ENCODE results near the gene UGT2A2.

The UGT2A2 gene

GRCh38 chr4:69577245-69577644 is 62.2 kb downstream of the UGT2A2 start:
- TF ChIP-seq, protein P1, sequence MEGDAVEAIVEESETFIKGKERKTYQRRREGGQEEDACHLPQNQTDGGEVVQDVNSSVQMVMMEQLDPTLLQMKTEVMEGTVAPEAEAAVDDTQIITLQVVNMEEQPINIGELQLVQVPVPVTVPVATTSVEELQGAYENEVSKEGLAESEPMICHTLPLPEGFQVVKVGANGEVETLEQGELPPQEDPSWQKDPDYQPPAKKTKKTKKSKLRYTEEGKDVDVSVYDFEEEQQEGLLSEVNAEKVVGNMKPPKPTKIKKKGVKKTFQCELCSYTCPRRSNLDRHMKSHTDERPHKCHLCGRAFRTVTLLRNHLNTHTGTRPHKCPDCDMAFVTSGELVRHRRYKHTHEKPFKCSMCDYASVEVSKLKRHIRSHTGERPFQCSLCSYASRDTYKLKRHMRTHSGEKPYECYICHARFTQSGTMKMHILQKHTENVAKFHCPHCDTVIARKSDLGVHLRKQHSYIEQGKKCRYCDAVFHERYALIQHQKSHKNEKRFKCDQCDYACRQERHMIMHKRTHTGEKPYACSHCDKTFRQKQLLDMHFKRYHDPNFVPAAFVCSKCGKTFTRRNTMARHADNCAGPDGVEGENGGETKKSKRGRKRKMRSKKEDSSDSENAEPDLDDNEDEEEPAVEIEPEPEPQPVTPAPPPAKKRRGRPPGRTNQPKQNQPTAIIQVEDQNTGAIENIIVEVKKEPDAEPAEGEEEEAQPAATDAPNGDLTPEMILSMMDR (IDR thresholded peaks at IDR 0.05; ENCODE audit: low read depth, low read length, missing control alignments) = no peak
- DNase-seq (ENCODE audit: low read depth) = no peak

DNA sequence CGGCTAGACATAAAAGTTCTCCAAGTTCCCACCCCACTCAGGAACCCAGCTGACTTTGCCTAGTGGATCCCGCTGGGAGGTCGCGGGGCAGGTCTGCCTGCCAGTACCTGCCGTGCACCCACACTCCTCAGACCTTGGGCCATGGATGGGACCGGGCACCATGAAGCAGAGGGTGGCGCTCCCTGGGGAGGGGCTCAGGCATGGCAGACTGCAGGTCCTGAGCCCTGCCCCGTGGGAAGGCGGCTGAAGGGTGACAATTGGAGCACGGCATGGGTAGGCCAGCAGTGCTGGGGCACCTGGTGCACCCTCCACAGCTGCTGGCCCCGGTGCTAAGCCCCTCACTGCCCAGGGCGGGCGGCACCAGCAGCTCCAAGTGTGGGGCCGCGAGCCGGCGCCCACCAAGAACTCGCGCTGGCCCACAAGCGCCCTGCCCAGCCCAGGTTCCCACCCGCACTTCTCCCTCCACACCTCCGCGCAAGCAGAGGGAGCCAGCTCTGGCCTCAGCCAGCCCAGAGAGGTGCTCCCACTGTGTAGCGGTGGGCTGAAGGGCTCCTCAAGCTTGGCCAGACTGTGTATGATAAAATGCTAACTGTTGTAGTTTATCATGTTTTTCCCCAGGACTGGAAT is 63.1 kb downstream of the UGT2A2 start:
- TF ChIP-seq, protein P1 (IDR thresholded peaks at IDR 0.05; ENCODE audit: low read depth, low read length, missing control alignments) = no peak
- H3K4me3 ChIP-seq (ENCODE audit: low read depth, low read length) = no peak overlapping the region
- DNase-seq (ENCODE audit: low read depth) = no peak

More at GRCh38 chr4:69577245-69577644, 62.2 kb downstream of the UGT2A2 start:
- no peak overlapping the region for H3K4me3 ChIP-seq (ENCODE audit: low read depth, low read length)

GRCh38 chr4:69568787-69569186 is 70.7 kb downstream of the UGT2A2 start:
- H3K4me3 ChIP-seq (ENCODE audit: low read depth, low read length) = no peak overlapping the region
- TF ChIP-seq, protein P1 (IDR thresholded peaks at IDR 0.05; ENCODE audit: low read depth, low read length, missing control alignments) = no peak
- DNase-seq (ENCODE audit: low read depth) = no peak

DNA sequence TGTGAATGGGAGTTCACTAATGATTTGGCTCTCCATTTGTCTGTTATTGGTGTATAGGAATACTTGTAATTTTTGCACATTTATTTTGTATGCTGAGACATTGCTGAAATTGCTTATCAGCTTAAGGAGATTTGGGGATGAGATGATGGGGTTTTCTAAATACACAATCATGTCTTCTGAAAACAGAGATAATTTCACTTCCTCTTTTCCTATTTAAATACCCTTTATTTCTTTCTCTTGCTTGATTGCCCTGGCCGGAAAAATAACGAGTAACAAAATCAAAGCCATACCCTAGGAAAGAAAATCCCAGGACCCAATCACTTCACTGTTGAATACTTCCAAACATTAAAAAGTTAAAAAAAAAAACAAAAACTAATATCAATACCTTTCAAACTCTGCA is 76.0 kb downstream of the UGT2A2 start:
- DNase-seq (ENCODE audit: low read depth) = no peak
- H3K4me3 ChIP-seq (ENCODE audit: low read depth, low read length) = no peak overlapping the region
- TF ChIP-seq, protein P1 (IDR thresholded peaks at IDR 0.05; ENCODE audit: low read depth, low read length, missing control alignments) = no peak

DNA sequence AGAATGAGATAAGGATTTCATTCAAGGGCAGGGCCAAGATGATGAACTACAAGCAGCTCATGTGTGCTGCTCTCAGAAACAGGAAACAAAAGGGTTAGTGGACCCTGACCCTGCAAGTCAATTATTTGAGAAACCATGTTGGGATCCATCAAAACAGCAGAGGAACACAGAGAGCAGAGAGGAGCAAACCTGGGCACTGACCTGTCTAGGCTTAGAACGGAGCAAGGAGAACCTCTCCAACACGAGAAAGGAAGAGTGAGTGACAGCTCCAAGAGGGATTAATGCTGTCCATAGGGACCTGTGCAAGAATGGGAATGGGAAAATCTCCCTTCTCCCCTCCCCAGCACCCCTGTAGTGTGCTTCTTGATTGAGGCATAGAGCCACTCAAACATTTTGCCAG is 89.8 kb downstream of the UGT2A2 start:
- DNase-seq (ENCODE audit: low read depth) = no peak
- TF ChIP-seq, protein P1 (IDR thresholded peaks at IDR 0.05; ENCODE audit: low read depth, low read length, missing control alignments) = no peak
- H3K4me3 ChIP-seq (ENCODE audit: low read depth, low read length) = no peak overlapping the region

DNA sequence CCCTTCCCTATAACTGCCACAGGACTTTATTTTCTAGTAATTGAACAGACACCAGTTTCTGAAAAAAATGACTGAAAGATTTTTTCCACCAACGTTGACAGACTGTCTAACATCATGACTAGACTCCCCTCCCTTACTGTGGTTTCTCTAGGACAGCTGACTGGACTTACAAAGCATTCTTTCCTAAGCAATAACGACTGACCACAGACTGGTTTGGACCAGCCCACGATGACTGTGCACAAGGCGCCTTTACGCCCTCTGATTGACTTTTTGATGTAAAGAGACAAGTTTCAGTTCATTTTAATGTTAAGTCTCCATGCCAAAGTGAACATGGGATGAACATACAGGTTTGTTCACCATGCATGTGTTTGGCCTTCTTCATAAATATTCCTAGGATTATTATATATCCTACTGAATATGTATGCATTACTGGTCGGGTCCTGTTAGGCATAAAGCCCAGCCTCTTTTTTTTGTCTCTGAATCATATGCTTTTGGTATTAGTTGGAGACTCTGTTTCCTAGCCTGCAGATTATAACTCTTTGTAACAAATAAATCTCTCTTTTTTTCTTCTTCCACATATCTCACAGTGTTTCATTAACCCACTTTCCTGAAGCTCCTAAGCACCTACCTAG is 93.2 kb downstream of the UGT2A2 start:
- H3K4me3 ChIP-seq (ENCODE audit: low read depth, low read length) = no peak overlapping the region
- no peak for DNase-seq (ENCODE audit: low read depth)
- TF ChIP-seq, protein P1 (IDR thresholded peaks at IDR 0.05; ENCODE audit: low read depth, low read length, missing control alignments) = no peak

Data from GM12864 (cell line).